ENCODE data around the gene TNS3. TPM values are rescaled to one million over a fixed set of nuclear protein-coding genes. Genes with fewer than 3 reads are reported as not detected.
A peak's percentile ranks its signal among the peaks of the same experiment; 100 is the strongest.
"Not testable (repeated sequence)": the region's sequence is repeated elsewhere in the genome, so short reads cannot be mapped to it uniquely, and the experiment has no call there.

Gene TNS3
- total and polyA plus RNA-seq, 4 donors = 58.6 to 117 (median 74.7) TPM

GRCh38 chr7:47546171-47546570, 35.7 kb downstream of the TNS3 start:
- Histone ChIP-seq H3K9me3 (ENCODE audit: control insufficient read depth, insufficient read depth, low read length) (no peaks in the 10 kb centered on the region), H3K4me1 (ENCODE audit: control insufficient read depth, insufficient read depth, low read length) (peaks cover 19% of the 10 kb centered on the region), H3K36me3 (ENCODE audit: control insufficient read depth, insufficient read depth, low read length) (peaks cover 8% of the 10 kb centered on the region), H3K27me3 (ENCODE audit: control insufficient read depth, insufficient read depth, low read length) (no peaks in the 10 kb centered on the region), H3K27ac (ENCODE audit: low read depth, low read length) (no peak overlapping the region), H3K4me3 (ENCODE audit: low read depth, low read length) (no peak overlapping the region)
- no peak for DNase-seq (ENCODE audit: low read depth in 4 of 6, low spot score in 6 of 6)
- WGBS (ENCODE audit: insufficient coverage) = 95% methylated on average over 11 of the region's 14 CpGs

GRCh38 chr7:47544416-47544815, 37.5 kb downstream of the TNS3 start:
- Histone ChIP-seq H3K4me3 (ENCODE audit: low read depth, low read length) (no peak overlapping the region), H3K27me3 (ENCODE audit: control insufficient read depth, insufficient read depth, low read length) (no peaks in the 10 kb centered on the region), H3K4me1 (ENCODE audit: control insufficient read depth, insufficient read depth, low read length) (peaks cover 23% of the 10 kb centered on the region), H3K36me3 (ENCODE audit: control insufficient read depth, insufficient read depth, low read length) (peaks cover 8% of the 10 kb centered on the region), H3K27ac (ENCODE audit: low read depth, low read length) (no peak overlapping the region), H3K9me3 (ENCODE audit: control insufficient read depth, insufficient read depth, low read length) (no peaks in the 10 kb centered on the region)
- DNase-seq (ENCODE audit: low read depth in 4 of 6, low spot score in 6 of 6) = no peak
- WGBS (ENCODE audit: insufficient coverage) = 88% methylated on average over 2 of the region's 3 CpGs

GRCh38 chr7:47543714-47544113, 38.2 kb downstream of the TNS3 start:
- Histone ChIP-seq H3K36me3 (ENCODE audit: control insufficient read depth, insufficient read depth, low read length) (peaks cover 8% of the 10 kb centered on the region), H3K9me3 (ENCODE audit: control insufficient read depth, insufficient read depth, low read length) (no peaks in the 10 kb centered on the region), H3K27me3 (ENCODE audit: control insufficient read depth, insufficient read depth, low read length) (no peaks in the 10 kb centered on the region), H3K4me1 (ENCODE audit: control insufficient read depth, insufficient read depth, low read length) (peaks cover 29% of the 10 kb centered on the region), H3K4me3 (ENCODE audit: low read depth, low read length) (no peak overlapping the region), H3K27ac (ENCODE audit: low read depth, low read length) (no peak overlapping the region)
- WGBS (ENCODE audit: insufficient coverage) = 75% methylated on average over 6 of the region's 6 CpGs
- DNase-seq (ENCODE audit: low read depth in 4 of 6, low spot score in 6 of 6) = no peak

DNA sequence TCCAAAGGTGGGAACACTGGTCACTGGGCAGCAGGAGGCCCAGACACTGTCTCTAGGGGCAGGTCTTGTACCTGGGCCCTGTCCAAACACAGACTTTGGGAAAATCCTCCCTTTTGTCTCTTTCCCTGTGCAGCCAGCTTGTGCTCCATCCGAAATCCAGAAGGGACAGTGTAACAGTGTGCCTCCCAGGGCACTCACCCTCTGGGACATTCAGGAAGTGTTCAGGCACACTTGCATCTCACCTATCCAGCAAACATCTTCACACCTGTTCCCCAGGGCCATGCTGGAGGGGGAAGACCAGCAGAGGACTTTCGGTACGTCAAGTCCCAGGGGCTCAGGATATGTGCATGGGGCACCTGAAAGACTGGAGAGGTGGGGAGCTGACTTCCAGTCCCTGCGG, 38.9 kb downstream of the TNS3 start:
- 95% methylated on average over 4 of the region's 4 CpGs for WGBS (ENCODE audit: insufficient coverage)
- H3K36me3 ChIP-seq (ENCODE audit: control insufficient read depth, insufficient read depth, low read length) = peaks cover 8% of the 10 kb centered on the region
- no peak for DNase-seq (ENCODE audit: low read depth in 4 of 6, low spot score in 6 of 6)
- no peaks in the 10 kb centered on the region for H3K27me3 ChIP-seq (ENCODE audit: control insufficient read depth, insufficient read depth, low read length)
- H3K4me1 ChIP-seq (ENCODE audit: control insufficient read depth, insufficient read depth, low read length) = peaks cover 33% of the 10 kb centered on the region
- no peak overlapping the region for H3K4me3 ChIP-seq (ENCODE audit: low read depth, low read length)
- no peak overlapping the region for H3K27ac ChIP-seq (ENCODE audit: low read depth, low read length)
- H3K9me3 ChIP-seq (ENCODE audit: control insufficient read depth, insufficient read depth, low read length) = no peaks in the 10 kb centered on the region

DNA sequence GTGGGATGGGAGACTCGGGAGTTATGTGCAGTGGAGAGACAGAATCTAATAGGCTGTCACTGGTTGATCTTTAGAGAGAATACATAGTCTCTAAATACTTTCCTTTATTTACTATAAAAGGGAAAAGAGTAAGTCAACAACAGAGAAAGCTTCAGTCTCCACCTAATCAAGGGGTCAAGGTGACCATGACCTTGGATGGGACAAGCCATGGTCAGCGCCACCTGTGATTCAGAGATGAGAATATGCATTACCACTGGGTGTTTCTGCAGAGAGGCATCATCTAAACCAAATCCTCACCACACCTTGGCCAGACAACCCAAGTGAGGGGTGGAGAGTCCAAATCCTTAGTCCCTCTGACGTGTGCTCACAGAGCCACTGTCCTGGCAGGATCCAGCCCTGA, 39.9 kb downstream of the TNS3 start:
- Histone ChIP-seq H3K9me3 (ENCODE audit: control insufficient read depth, insufficient read depth, low read length) (no peaks in the 10 kb centered on the region), H3K27ac (ENCODE audit: low read depth, low read length) (no peak overlapping the region), H3K4me1 (ENCODE audit: control insufficient read depth, insufficient read depth, low read length) (peaks cover 42% of the 10 kb centered on the region), H3K27me3 (ENCODE audit: control insufficient read depth, insufficient read depth, low read length) (no peaks in the 10 kb centered on the region), H3K4me3 (ENCODE audit: low read depth, low read length) (no peak overlapping the region), H3K36me3 (ENCODE audit: control insufficient read depth, insufficient read depth, low read length) (peaks cover 5% of the 10 kb centered on the region)
- DNase-seq (ENCODE audit: low read depth in 4 of 6, low spot score in 6 of 6) = no peak
- WGBS (ENCODE audit: insufficient coverage) = 100% methylated on average over 1 of the region's 3 CpGs

DNA sequence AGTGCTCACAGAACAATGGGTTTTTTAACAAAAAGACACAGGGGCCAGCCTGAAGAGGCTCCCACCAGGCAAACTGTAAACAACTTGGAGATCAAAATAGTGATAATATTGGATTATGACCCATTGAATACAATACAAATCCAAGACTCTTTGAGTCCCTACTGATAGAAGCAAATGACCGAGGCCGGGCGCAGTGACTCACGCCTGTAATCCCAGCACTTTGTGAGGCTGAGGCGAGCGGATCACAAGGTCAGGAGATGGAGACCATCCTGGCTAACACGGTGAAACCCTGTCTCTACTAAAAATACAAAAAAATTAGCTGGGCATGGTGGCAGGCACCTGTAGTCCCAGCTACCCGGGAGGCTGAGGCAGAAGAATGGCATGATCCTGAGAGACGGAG, 40.4 kb downstream of the TNS3 start:
- H3K9me3 ChIP-seq (ENCODE audit: control insufficient read depth, insufficient read depth, low read length); H3K36me3 ChIP-seq (ENCODE audit: control insufficient read depth, insufficient read depth, low read length); DNase-seq (ENCODE audit: low read depth in 4 of 6, low spot score in 6 of 6); H3K27ac ChIP-seq (ENCODE audit: low read depth, low read length); H3K4me3 ChIP-seq (ENCODE audit: low read depth, low read length); H3K27me3 ChIP-seq (ENCODE audit: control insufficient read depth, insufficient read depth, low read length): not testable (repeated sequence)
- 88% methylated on average over 3 of the region's 9 CpGs for whole genome bisulfite sequencing (ENCODE audit: insufficient coverage)
- H3K4me1 ChIP-seq (ENCODE audit: control insufficient read depth, insufficient read depth, low read length) = peaks cover 45% of the 10 kb centered on the region

DNA sequence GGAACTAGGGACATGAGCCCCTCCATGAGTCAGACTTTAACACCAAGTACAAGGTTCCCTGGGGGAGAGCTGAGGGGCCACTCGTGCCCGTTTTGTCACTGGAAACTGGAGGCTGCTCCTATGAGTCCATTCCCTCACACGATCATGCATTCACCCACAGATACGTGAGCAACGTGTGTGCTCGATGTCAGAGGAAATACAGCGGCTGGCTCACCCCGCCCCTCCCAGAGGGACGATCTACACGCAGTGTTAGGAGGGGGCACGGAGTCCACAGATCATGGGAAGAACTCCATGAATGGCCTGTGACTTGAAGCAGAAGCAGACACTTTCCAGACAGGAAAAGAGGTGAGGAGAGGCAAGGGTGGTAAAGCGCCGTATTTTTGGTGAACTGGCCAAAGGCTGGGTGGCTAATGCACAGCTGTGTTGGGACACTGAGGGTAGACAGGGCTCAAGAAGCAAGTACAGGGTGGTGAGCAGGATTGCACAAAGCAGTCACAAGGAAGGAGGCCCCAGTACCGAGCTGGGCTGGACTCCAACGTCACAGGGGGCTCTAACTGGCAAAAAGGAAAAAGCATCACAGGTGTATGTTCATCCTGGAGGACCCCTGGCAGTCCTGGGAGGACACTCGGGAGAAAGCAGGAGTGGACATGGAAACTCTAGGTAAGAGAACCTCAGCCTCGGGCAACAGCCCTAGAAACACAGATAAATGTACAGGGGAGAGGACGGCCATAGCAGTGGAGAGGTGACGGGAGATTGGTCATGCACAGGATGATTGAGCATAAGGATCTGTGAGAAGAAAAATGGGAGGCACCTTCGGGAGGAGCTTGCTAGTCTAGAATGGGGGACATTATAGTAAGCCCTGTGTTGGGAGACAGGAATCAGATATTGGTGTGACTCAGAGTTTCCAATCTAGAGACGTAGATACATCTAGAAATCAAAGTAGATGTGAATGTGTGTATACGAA, 41.2 kb downstream of the TNS3 start:
- 87% methylated on average over 17 of the region's 22 CpGs for WGBS (ENCODE audit: insufficient coverage)
- Histone ChIP-seq H3K4me3 (ENCODE audit: low read depth, low read length) (no peak overlapping the region), H3K4me1 (ENCODE audit: control insufficient read depth, insufficient read depth, low read length) (peaks cover 53% of the 10 kb centered on the region), H3K27me3 (ENCODE audit: control insufficient read depth, insufficient read depth, low read length) (no peaks in the 10 kb centered on the region), H3K36me3 (ENCODE audit: control insufficient read depth, insufficient read depth, low read length) (no peaks in the 10 kb centered on the region), H3K27ac (ENCODE audit: low read depth, low read length) (no peak overlapping the region), H3K9me3 (ENCODE audit: control insufficient read depth, insufficient read depth, low read length) (no peaks in the 10 kb centered on the region)
- no peak for DNase-seq (ENCODE audit: low read depth in 4 of 6, low spot score in 6 of 6)

- H3K9me3 ChIP-seq (ENCODE audit: control insufficient read depth, insufficient read depth, low read length) = no peaks in the 10 kb centered on the region
- H3K36me3 ChIP-seq (ENCODE audit: control insufficient read depth, insufficient read depth, low read length) = no peaks in the 10 kb centered on the region
- H3K4me3 ChIP-seq (ENCODE audit: low read depth, low read length) = no peak overlapping the region
- WGBS (ENCODE audit: insufficient coverage) = 88% methylated on average over 4 of the region's 4 CpGs
- no peak for DNase-seq (ENCODE audit: low read depth in 4 of 6, low spot score in 6 of 6)
- H3K4me1 ChIP-seq (ENCODE audit: control insufficient read depth, insufficient read depth, low read length) = peaks cover 57% of the 10 kb centered on the region
- no peak overlapping the region for H3K27ac ChIP-seq (ENCODE audit: low read depth, low read length)
- H3K27me3 ChIP-seq (ENCODE audit: control insufficient read depth, insufficient read depth, low read length) = no peaks in the 10 kb centered on the region
These were observed 41.9 kb downstream of the TNS3 start for GRCh38 chr7:47540053-47540386.

DNA sequence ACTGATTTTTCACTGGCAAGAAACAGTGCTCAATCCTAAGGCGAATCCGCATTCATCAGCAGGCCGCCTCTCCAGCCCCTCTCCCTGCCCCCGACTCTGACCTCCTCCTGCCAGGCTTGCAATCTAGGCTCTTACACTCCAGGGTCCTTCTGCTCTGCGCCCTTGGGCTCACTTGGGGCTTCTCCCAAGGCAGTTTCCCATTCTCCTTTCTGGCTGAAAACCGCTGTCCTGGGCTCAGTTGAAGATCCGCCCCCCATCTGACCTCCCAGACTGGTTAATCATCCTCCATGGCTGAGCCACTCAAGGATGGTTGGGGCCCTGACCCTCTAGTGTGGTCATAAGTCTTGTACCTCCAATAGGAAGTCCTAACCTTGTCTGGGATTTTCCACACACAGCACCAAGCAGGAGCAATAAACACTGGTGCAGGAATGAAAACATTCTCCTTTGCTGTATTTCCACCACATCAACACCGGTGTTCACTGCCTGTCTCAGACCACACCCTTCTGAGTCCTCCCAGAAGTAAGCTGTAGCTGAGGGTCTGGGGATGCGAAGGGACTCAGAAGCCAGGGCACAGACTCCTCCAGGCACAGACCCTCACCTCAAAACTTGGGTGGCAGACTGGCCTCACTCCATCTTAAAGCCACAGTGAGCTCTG, 42.4 kb downstream of the TNS3 start:
- Histone ChIP-seq H3K36me3 (ENCODE audit: control insufficient read depth, insufficient read depth, low read length) (no peaks in the 10 kb centered on the region), H3K27me3 (ENCODE audit: control insufficient read depth, insufficient read depth, low read length) (no peaks in the 10 kb centered on the region), H3K27ac (ENCODE audit: low read depth, low read length) (peak overlapping the region; percentile 79), H3K4me1 (ENCODE audit: control insufficient read depth, insufficient read depth, low read length) (peaks cover 60% of the 10 kb centered on the region), H3K4me3 (ENCODE audit: low read depth, low read length) (no peak overlapping the region), H3K9me3 (ENCODE audit: control insufficient read depth, insufficient read depth, low read length) (no peaks in the 10 kb centered on the region)
- DNase-seq (ENCODE audit: low read depth in 4 of 6, low spot score in 6 of 6) = no peak
- WGBS (ENCODE audit: insufficient coverage) = 84% methylated on average over 9 of the region's 9 CpGs
